Gastroesophageal sphincter (tissue), 4 donors: Measurements from ENCODE around the gene DDX56. TPM values are rescaled to one million over a fixed set of nuclear protein-coding genes. Genes with fewer than 3 reads are reported as not detected.

Source experiments
- ATAC-seq: fragments of 150-250 bp; one replicate; pipeline ENCODE4 v1.9.1; 2016; ENCODE audit warnings: mild to moderate bottlenecking, moderate library complexity
- H3K27ac ChIP-seq, 4 donors: fragments of 200-600 bp; sonication (generic) in 3 of 4; 1 replicate in 3 of 4; 2 replicates in 1 of 4; pipeline ENCODE4 v1.5.1; 2016 to 2019
- H3K27me3 ChIP-seq: fragments of 200-600 bp; sonication (generic); one replicate; pipeline ENCODE4 v1.5.1; 2019
- H3K36me3 ChIP-seq, 2 donors: fragments of 200-600 bp; sonication (generic); one replicate each; pipeline ENCODE4 v1.5.1; 2019; ENCODE audit warnings: control low read depth in 1 of 2
- H3K4me1 ChIP-seq, 3 donors: fragments of 200-600 bp; sonication (generic); 1 replicate in 2 of 3; 2 replicates in 1 of 3; pipeline ENCODE4 v1.5.1; 2016 to 2019; ENCODE audit warnings: control low read depth in 2 of 3
- H3K4me3 ChIP-seq, 2 donors: fragments of 200-600 bp; sonication (generic); one replicate each; pipeline ENCODE4 v1.5.1; 2019; ENCODE audit warnings: mild to moderate bottlenecking in 1 of 2, moderate library complexity in 1 of 2
- H3K9me3 ChIP-seq, 3 donors: fragments of 200-600 bp; sonication (generic); one replicate each; pipeline ENCODE4 v1.5.1; 2017 to 2019; ENCODE audit warnings: control low read depth in 2 of 3
- CTCF ChIP-seq, 4 experiments: fragments of 200-600 bp in 2 of 4; fragments of 450-650 bp in 2 of 4; sonication (generic) in 1 of 4; IDR thresholded peaks; one replicate each; pipeline ENCODE4 v1.5.1; 2017 to 2019; ENCODE audit warnings: antibody characterized with exemption in 4 of 4, mild to moderate bottlenecking in 2 of 4, moderate library complexity in 2 of 4
- EP300 ChIP-seq: sonication (generic); formaldehyde crosslinking; IDR thresholded peaks from one replicate; pipeline ENCODE4 v1.6.1; 2017; ENCODE audit warnings: antibody characterized with exemption, mild to moderate bottlenecking
- POLR2A ChIP-seq, 2 donors: fragments of 450-650 bp; IDR thresholded peaks; one replicate each; pipeline ENCODE4 v1.6.1; 2017; ENCODE audit warnings: antibody characterized with exemption in 2 of 2, mild to moderate bottlenecking in 2 of 2, moderate library complexity in 1 of 2
- POLR2AphosphoS5 ChIP-seq: sonication (generic); formaldehyde crosslinking; IDR thresholded peaks from one replicate; pipeline ENCODE4 v1.6.1; 2017; ENCODE audit warnings: antibody characterized with exemption
- WGBS, 2 donors: methylation state at CpG; one replicate each; pipeline ENCODE4 v1.1.5; 2018; ENCODE audit warnings: low coverage in 1 of 2; 5-methylcytosine and 5-hydroxymethylcytosine counted together
- total RNA-seq, 4 donors: library from RNA; depleted of rRNA; stranded (reverse); fragments of >200 nt; gene quantifications; one replicate each; pipeline ENCODE4 v1.1.0, GENCODE V29; 2016

The DDX56 gene
- total RNA-seq, 4 donors from 2014 or later, result 34.2 to 46.4 (median 41.4) TPM

- TF ChIP-seq POLR2AphosphoS5 (peak; percentile 74), CTCF (IDR thresholded peaks at IDR 0.05) (peak in 1 of 4 experiments; percentile 11), POLR2A (IDR thresholded peaks at IDR 0.05) (peak; percentile 66 to 75), EP300 (no peak)
- WGBS, 2 donors, result no CpG with 5 or more reads among the region's 71 CpGs
Observed at GRCh38 chr7:44581879-44582603, 8.3 kb upstream of the DDX56 start, which contains the start of gene TMED4. Gene TMED4 (minus strand): TSS chr7:44582231. CDS start chr7:44582206, 25 bp downstream.

GRCh38 chr7:44580945-44581878, 7.5 kb upstream of the DDX56 start:
- no peak for TF ChIP-seq POLR2A (IDR thresholded peaks at IDR 0.05)
- TF ChIP-seq EP300, result no peak
- TF ChIP-seq POLR2AphosphoS5, result no peak
- no peak for TF ChIP-seq CTCF (IDR thresholded peaks at IDR 0.05)
- Histone ChIP-seq H3K27ac (peak overlapping the region; percentile 70 to 100 (median 93)), H3K4me3 (peak overlapping the region; percentile 72 to 81), H3K36me3 (peaks cover 0 to 48% of the 10 kb centered on the region in 2 donors), H3K4me1 (peaks cover 0 to 36% (median 8%) of the 10 kb centered on the region in 3 donors), H3K9me3 (no peaks in the 10 kb centered on the region), H3K27me3 (no peaks in the 10 kb centered on the region)
- 31 to 86% methylated on average over 1 to 13 of the region's 30 CpGs for WGBS, 2 donors
- no peak for ATAC-seq

More at GRCh38 chr7:44581879-44582603, 8.3 kb upstream of the DDX56 start, which contains the start of gene TMED4:
- Histone ChIP-seq H3K27me3 (no peaks in the 10 kb centered on the region), H3K4me1 (peaks cover 0 to 36% (median 8%) of the 10 kb centered on the region in 3 donors), H3K36me3 (peaks cover 0 to 41% of the 10 kb centered on the region in 2 donors), H3K9me3 (no peaks in the 10 kb centered on the region), H3K4me3 (peak within 1 kb of the TSS; percentile 72 to 81), H3K27ac (peak within 1 kb of the TSS; percentile 75 to 100 (median 93))
- peak; percentile 99 for ATAC-seq

GRCh38 chr7:44576228-44576627, 2.5 kb upstream of the DDX56 start:
- Histone ChIP-seq H3K9me3 (no peaks in the 10 kb centered on the region), H3K36me3 (peaks cover 0 to 77% of the 10 kb centered on the region in 2 donors), H3K4me1 (peaks cover 0 to 62% (median 21%) of the 10 kb centered on the region in 3 donors), H3K4me3 (no peak overlapping the region), H3K27ac (peak overlapping the region in 1 of 4 donors; percentile 17), H3K27me3 (no peaks in the 10 kb centered on the region)
- 50 to 60% methylated on average over 1 to 2 of the region's 2 CpGs for WGBS, 2 donors
- ATAC-seq, result no peak
- TF ChIP-seq POLR2AphosphoS5 (no peak), POLR2A (IDR thresholded peaks at IDR 0.05) (no peak)

- Histone ChIP-seq H3K4me1 (peaks cover 0 to 50% (median 14%) of the 10 kb centered on the region in 3 donors), H3K27ac (peak overlapping the region in 3 of 4 donors; percentile 89 to 94 (median 90)), H3K27me3 (no peaks in the 10 kb centered on the region), H3K36me3 (peaks cover 0 to 78% of the 10 kb centered on the region in 2 donors), H3K9me3 (no peaks in the 10 kb centered on the region), H3K4me3 (no peak overlapping the region)
- no peak for TF ChIP-seq CTCF (IDR thresholded peaks at IDR 0.05)
- no peak for TF ChIP-seq EP300
- TF ChIP-seq POLR2A (IDR thresholded peaks at IDR 0.05), result no peak
- TF ChIP-seq POLR2AphosphoS5, result no peak
- ATAC-seq, result no peak
Observed at GRCh38 chr7:44575054-44575453, 1.3 kb upstream of the DDX56 start.

- peak overlapping the region; percentile 83 to 94 (median 90) for H3K27ac ChIP-seq
- H3K4me1 ChIP-seq, result peaks cover 0 to 44% (median 14%) of the 10 kb centered on the region in 3 donors
- peaks cover 0 to 78% of the 10 kb centered on the region in 2 donors for H3K36me3 ChIP-seq
- H3K9me3 ChIP-seq, result no peaks in the 10 kb centered on the region
- 0 to 22% methylated on average over 3 to 13 of the region's 18 CpGs for WGBS, 2 donors
- H3K27me3 ChIP-seq, result no peaks in the 10 kb centered on the region
- no peak for TF ChIP-seq CTCF (IDR thresholded peaks at IDR 0.05)
- TF ChIP-seq POLR2A (IDR thresholded peaks at IDR 0.05), result no peak
- no peak for TF ChIP-seq POLR2AphosphoS5
- TF ChIP-seq EP300, result no peak
- peak overlapping the region; percentile 93 to 95 for H3K4me3 ChIP-seq
- no peak for ATAC-seq
Observed at GRCh38 chr7:44574287-44574872, 672 bp upstream of the DDX56 start.
